ENCODE results near the gene FXYD4. TPM values are rescaled to one million over a fixed set of nuclear protein-coding genes. Genes with fewer than 3 reads are reported as not detected.
A peak's percentile ranks its signal among the peaks of the same experiment; 100 is the strongest.

FXYD4 gene
- total RNA-seq, 1 experiment from 2014 or later: not detected

DNA sequence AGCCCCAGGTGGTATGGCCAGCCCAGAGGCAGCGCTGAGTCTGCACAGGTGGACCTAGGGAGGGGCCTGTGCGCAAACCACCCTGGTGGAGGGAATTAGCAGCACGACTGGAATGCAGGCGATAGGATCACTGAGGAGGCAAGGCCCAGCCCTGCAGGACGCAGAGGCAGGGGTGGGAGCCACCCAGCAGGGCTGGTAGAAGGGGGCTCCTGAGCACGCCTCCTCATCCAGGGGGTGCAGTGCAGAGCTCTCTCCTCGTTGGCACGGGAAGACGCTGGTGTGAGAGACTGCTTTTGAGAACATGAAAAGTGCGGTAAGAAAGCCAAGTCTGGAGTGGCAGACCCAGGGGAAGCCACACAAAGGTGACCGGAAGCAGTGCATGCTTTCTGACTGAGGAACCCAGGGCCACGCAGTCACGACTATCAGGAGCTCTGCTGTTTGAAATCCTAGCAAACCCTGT is 6.0 kb downstream of the FXYD4 start:
- TF ChIP-seq FOXJ3 (CRISPR knock-in tag; IDR thresholded peaks at IDR 0.05; ENCODE audit: borderline replicate concordance): no peak
- TF ChIP-seq, protein P1, sequence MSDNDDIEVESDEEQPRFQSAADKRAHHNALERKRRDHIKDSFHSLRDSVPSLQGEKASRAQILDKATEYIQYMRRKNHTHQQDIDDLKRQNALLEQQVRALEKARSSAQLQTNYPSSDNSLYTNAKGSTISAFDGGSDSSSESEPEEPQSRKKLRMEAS (CRISPR knock-in tag; IDR thresholded peaks at IDR 0.05): no peak
- TF ChIP-seq SOX15 (CRISPR knock-in tag; IDR thresholded peaks at IDR 0.05): no peak
- Mint-ChIP-seq H3K27me3 (ENCODE audit: low read depth) (no peaks in the 10 kb centered on the region; the same call in 1 of the 2 replicates), H3K36me3 (no peaks in the 10 kb centered on the region), H3K4me3 (no peak overlapping the region), H3K9me3 (no peaks in the 10 kb centered on the region), H3K4me1 (peaks cover 38% of the 10 kb centered on the region), H3K27ac (no peak overlapping the region)
- ATAC-seq: peak; percentile 96
- ChIA-PET CTCF (interaction anchor here (0.6 to 2.3 kb wide), 5 partner anchors 9 to 155 kb away, joined by 3 to 7 read pairs (median 4); no protein-coding TSS in a partner anchor), POLR2A (no interaction called here)
- peak; percentile 74 for DNase-seq (ENCODE audit: low spot score)

DNA sequence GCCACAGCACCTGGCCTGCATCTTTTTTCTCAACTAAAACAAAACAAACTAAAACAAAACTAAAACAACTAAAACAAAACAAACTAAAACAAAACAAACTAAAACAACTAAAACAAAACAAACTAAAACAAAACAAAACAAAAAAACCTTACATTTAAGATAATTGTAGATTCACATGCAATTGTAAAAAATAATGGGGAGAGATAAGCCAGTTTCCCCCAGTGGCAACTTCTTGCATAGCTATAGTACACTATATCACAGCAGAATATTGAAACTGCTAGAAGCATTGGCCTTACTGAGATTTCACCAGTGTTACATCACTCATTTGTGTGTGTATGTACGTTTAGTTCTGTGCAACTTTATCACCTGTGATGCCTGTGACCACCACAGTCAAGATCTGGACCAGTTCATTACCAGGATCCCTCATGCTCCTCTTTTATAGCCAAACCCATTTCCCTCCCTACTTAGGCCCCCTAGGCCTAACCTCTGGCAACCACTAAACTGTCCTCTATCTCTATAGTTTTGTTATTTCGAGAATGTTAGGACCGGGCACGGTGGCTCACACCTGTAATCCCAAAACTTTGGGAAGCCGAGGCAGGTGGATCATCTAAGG is 9.3 kb downstream of the FXYD4 start:
- peaks cover 21% of the 10 kb centered on the region for H3K4me1 Mint-ChIP-seq
- POLR2A ChIA-PET: interaction anchor here (1.1 kb wide), 1 partner anchor 16 kb away, joined by 4 read pairs; no protein-coding TSS in a partner anchor
- peaks cover 2% of the 10 kb centered on the region for H3K36me3 Mint-ChIP-seq
- DNase-seq (ENCODE audit: low spot score) (no peak), ATAC-seq (no peak)
- TF ChIP-seq GABPB1 (CRISPR knock-in tag; IDR thresholded peaks at IDR 0.05): peak; percentile 98
- TF ChIP-seq, protein P2, sequence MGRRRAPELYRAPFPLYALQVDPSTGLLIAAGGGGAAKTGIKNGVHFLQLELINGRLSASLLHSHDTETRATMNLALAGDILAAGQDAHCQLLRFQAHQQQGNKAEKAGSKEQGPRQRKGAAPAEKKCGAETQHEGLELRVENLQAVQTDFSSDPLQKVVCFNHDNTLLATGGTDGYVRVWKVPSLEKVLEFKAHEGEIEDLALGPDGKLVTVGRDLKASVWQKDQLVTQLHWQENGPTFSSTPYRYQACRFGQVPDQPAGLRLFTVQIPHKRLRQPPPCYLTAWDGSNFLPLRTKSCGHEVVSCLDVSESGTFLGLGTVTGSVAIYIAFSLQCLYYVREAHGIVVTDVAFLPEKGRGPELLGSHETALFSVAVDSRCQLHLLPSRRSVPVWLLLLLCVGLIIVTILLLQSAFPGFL (CRISPR knock-in tag; IDR thresholded peaks at IDR 0.05; ENCODE audit: borderline replicate concordance): no peak
- TF ChIP-seq, protein P3, sequence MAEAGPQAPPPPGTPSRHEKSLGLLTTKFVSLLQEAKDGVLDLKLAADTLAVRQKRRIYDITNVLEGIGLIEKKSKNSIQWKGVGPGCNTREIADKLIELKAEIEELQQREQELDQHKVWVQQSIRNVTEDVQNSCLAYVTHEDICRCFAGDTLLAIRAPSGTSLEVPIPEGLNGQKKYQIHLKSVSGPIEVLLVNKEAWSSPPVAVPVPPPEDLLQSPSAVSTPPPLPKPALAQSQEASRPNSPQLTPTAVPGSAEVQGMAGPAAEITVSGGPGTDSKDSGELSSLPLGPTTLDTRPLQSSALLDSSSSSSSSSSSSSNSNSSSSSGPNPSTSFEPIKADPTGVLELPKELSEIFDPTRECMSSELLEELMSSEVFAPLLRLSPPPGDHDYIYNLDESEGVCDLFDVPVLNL (CRISPR knock-in tag; IDR thresholded peaks at IDR 0.05; ENCODE audit: borderline replicate concordance, low read depth): no peak
- H3K9me3 Mint-ChIP-seq: no peaks in the 10 kb centered on the region
- H3K4me3 Mint-ChIP-seq: no peak overlapping the region
- H3K27me3 Mint-ChIP-seq (ENCODE audit: low read depth): no peaks in the 10 kb centered on the region; the same call in 1 of the 2 replicates
- H3K27ac Mint-ChIP-seq: no peak overlapping the region
- CTCF ChIA-PET: interaction anchor here (1.5 kb wide), 1 partner anchor 21 kb away, joined by 3 read pairs; no protein-coding TSS in a partner anchor

DNA sequence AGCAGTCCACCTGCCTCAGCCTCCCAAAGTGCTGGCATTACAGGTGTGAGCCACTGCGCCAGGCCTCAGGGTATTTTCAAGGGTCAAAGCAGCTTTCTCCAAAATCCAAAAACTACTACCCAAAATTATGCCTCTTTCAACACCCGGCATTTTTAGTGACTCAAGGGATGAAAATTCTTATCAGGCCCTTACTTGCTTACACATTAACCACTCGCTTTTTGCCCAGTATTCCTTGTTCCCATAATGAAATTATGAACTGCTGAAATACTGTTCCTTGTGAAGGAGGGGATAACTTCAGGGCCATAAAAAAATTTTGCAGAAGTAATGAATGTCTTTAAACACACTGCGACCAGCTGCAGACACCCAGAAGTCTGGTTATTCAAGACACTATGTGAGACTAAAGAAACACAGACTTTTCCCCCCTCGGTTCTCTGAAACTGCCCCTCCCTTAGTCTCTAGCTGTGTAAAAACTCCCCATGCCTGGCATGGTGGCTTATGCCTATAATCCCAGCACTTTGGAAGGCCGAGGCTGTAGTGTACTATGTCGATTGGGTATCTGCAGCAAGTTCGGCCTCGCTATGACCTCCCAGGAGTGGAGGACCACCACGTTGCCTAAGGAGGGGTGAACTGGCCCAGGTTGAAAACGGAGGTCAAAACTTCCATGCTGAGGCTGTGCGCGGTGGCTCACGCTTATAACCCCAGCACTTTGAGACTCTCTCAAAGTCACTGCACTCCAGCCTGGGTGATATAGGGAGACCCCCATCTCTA is 12.0 kb downstream of the FXYD4 start:
- no peaks in the 10 kb centered on the region for H3K9me3 Mint-ChIP-seq
- CTCF ChIA-PET: interaction anchor here (0.6 kb wide), 1 partner anchor 79 kb away, joined by 3 read pairs; no protein-coding TSS in a partner anchor
- H3K27me3 Mint-ChIP-seq (ENCODE audit: low read depth): no peaks in the 10 kb centered on the region; the same call in 1 of the 2 replicates
- TF ChIP-seq FOXJ3 (CRISPR knock-in tag; IDR thresholded peaks at IDR 0.05; ENCODE audit: borderline replicate concordance) (no peak), TP53 (CRISPR knock-in tag; IDR thresholded peaks at IDR 0.05) (no peak), MYBL2 (CRISPR knock-in tag; IDR thresholded peaks at IDR 0.05) (no peak), ESRRA (CRISPR knock-in tag; IDR thresholded peaks at IDR 0.05; ENCODE audit: borderline replicate concordance) (no peak), HMGA2 (CRISPR knock-in tag; IDR thresholded peaks at IDR 0.05) (no peak), ZNF396 (CRISPR knock-in tag; IDR thresholded peaks at IDR 0.05; ENCODE audit: borderline replicate concordance) (no peak), NFE2L1 (CRISPR knock-in tag; IDR thresholded peaks at IDR 0.05) (no peak), NR2C2 (CRISPR knock-in tag; IDR thresholded peaks at IDR 0.05) (no peak), TEAD4 (CRISPR knock-in tag; IDR thresholded peaks at IDR 0.05) (no peak)
- TF ChIP-seq, protein P4, sequence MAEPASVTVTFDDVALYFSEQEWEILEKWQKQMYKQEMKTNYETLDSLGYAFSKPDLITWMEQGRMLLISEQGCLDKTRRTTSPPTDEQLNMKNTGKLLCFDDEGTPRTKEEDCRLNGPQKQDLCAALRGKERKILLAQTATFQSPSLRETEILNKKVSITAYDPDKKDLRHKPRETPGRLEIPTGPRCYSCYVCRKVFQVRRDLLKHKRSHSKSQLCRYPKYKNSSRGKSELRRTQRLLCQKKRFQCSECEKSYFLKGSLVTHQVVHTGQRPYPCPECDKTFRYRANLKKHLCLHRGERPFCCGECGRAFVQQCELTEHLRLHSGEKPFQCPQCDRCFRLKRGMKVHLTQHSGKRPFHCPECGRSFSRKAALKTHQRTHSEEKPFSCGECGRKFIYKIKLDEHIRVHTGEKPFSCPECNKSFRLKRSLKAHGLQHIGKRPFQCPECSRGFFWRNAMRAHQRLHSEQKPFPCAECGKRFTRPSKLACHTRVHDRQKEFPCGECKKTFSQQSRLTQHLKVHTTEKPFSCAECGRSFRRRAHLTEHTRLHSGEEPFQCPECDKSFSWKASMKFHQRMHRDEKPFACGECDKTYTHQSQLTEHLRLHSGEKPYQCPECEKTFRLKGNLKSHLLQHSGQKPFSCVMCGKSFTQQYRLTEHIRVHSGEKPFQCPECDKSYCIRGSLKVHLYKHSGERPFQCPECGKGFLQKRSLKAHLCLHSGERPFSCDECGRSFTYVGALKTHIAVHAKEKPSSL (CRISPR knock-in tag; conservative IDR thresholded peaks at IDR 0.05): no peak
- TF ChIP-seq, protein P5, sequence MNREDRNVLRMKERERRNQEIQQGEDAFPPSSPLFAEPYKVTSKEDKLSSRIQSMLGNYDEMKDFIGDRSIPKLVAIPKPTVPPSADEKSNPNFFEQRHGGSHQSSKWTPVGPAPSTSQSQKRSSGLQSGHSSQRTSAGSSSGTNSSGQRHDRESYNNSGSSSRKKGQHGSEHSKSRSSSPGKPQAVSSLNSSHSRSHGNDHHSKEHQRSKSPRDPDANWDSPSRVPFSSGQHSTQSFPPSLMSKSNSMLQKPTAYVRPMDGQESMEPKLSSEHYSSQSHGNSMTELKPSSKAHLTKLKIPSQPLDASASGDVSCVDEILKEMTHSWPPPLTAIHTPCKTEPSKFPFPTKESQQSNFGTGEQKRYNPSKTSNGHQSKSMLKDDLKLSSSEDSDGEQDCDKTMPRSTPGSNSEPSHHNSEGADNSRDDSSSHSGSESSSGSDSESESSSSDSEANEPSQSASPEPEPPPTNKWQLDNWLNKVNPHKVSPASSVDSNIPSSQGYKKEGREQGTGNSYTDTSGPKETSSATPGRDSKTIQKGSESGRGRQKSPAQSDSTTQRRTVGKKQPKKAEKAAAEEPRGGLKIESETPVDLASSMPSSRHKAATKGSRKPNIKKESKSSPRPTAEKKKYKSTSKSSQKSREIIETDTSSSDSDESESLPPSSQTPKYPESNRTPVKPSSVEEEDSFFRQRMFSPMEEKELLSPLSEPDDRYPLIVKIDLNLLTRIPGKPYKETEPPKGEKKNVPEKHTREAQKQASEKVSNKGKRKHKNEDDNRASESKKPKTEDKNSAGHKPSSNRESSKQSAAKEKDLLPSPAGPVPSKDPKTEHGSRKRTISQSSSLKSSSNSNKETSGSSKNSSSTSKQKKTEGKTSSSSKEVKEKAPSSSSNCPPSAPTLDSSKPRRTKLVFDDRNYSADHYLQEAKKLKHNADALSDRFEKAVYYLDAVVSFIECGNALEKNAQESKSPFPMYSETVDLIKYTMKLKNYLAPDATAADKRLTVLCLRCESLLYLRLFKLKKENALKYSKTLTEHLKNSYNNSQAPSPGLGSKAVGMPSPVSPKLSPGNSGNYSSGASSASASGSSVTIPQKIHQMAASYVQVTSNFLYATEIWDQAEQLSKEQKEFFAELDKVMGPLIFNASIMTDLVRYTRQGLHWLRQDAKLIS (CRISPR knock-in tag; IDR thresholded peaks at IDR 0.05; ENCODE audit: borderline replicate concordance): no peak
- TF ChIP-seq, protein P6, sequence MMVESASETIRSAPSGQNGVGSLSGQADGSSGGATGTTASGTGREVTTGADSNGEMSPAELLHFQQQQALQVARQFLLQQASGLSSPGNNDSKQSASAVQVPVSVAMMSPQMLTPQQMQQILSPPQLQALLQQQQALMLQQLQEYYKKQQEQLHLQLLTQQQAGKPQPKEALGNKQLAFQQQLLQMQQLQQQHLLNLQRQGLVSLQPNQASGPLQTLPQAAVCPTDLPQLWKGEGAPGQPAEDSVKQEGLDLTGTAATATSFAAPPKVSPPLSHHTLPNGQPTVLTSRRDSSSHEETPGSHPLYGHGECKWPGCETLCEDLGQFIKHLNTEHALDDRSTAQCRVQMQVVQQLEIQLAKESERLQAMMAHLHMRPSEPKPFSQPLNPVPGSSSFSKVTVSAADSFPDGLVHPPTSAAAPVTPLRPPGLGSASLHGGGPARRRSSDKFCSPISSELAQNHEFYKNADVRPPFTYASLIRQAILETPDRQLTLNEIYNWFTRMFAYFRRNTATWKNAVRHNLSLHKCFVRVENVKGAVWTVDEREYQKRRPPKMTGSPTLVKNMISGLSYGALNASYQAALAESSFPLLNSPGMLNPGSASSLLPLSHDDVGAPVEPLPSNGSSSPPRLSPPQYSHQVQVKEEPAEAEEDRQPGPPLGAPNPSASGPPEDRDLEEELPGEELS (CRISPR knock-in tag; IDR thresholded peaks at IDR 0.05): no peak

More for the DNA sequence above, 12.0 kb downstream of the FXYD4 start:
- DNase-seq (ENCODE audit: low spot score) (no peak), ATAC-seq (peak; percentile 11)
- Mint-ChIP-seq H3K4me3 (no peak overlapping the region), H3K4me1 (no peaks in the 10 kb centered on the region), H3K27ac (no peak overlapping the region), H3K36me3 (peaks cover 28% of the 10 kb centered on the region)
- POLR2A ChIA-PET: interaction anchor here (0.7 to 1.0 kb wide), 2 partner anchors 12 to 196 kb away, joined by 4 to 6 read pairs; no protein-coding TSS in a partner anchor

All from WTC11 (cell line).